Stomach (tissue), 4 donors: ENCODE results near the gene FOXJ3.
A peak's percentile ranks its signal among the peaks of the same experiment; 100 is the strongest.

Experiments used
- EP300 ChIP-seq: sonication (generic); formaldehyde crosslinking; IDR thresholded peaks from one replicate; pipeline ENCODE4 v1.6.1; 2017; ENCODE audit warnings: antibody characterized with exemption
- POLR2A ChIP-seq, 4 donors: fragments of 450-650 bp; IDR thresholded peaks; one replicate each; pipeline ENCODE4 v1.6.1; 2016; ENCODE audit warnings: antibody characterized with exemption in 4 of 4, control low read depth in 2 of 4, mild to moderate bottlenecking in 1 of 4, moderate library complexity in 1 of 4
- POLR2AphosphoS5 ChIP-seq, 3 donors: sonication (generic); formaldehyde crosslinking; IDR thresholded peaks; one replicate each; pipeline ENCODE4 v1.6.1; 2016; ENCODE audit warnings: antibody characterized with exemption in 3 of 3
- TF ChIP-seq, protein P1 (sequence below), 7 experiments: fragments of 450-650 bp in 4 of 7; fragments of 200-600 bp in 3 of 7; sonication (generic) in 3 of 7; IDR thresholded peaks; one replicate each; pipeline ENCODE4 v1.5.1; 2016 to 2019; ENCODE audit warnings: antibody characterized with exemption in 7 of 7, control low read depth in 2 of 7, mild to moderate bottlenecking in 1 of 7

- no peak for TF ChIP-seq EP300
- TF ChIP-seq, protein P1, sequence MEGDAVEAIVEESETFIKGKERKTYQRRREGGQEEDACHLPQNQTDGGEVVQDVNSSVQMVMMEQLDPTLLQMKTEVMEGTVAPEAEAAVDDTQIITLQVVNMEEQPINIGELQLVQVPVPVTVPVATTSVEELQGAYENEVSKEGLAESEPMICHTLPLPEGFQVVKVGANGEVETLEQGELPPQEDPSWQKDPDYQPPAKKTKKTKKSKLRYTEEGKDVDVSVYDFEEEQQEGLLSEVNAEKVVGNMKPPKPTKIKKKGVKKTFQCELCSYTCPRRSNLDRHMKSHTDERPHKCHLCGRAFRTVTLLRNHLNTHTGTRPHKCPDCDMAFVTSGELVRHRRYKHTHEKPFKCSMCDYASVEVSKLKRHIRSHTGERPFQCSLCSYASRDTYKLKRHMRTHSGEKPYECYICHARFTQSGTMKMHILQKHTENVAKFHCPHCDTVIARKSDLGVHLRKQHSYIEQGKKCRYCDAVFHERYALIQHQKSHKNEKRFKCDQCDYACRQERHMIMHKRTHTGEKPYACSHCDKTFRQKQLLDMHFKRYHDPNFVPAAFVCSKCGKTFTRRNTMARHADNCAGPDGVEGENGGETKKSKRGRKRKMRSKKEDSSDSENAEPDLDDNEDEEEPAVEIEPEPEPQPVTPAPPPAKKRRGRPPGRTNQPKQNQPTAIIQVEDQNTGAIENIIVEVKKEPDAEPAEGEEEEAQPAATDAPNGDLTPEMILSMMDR (IDR thresholded peaks at IDR 0.05) = no peak
- no peak for TF ChIP-seq POLR2A (IDR thresholded peaks at IDR 0.05)
- peak in 2 of 3 donors; percentile 62 to 81 for TF ChIP-seq POLR2AphosphoS5 (IDR thresholded peaks at IDR 0.05)
These were observed 929 bp upstream of the FOXJ3 start for GRCh38 chr1:42335809-42336518.
